KMS-11 (cell line): ENCODE measurements around the gene NUMA1.

Source experiments
- H2AFZ ChIP-seq: fragments of 200-600 bp; sonication (generic); 2 replicates; pipeline ENCODE4 v1.6.1; 2016; ENCODE audit warnings: antibody characterized with exemption, mixed run types, low read depth
- H3K27ac ChIP-seq: fragments of 200-600 bp; sonication (generic); 2 replicates; pipeline ENCODE4 v1.6.1; 2016; ENCODE audit warnings: mild to moderate bottlenecking, mixed run types
- H3K27me3 ChIP-seq: fragments of 200-600 bp; sonication (generic); 2 replicates; pipeline ENCODE4 v1.6.1; 2017; ENCODE audit warnings: mild to moderate bottlenecking, low read depth, mixed run types, moderate library complexity; ENCODE audit not compliant: insufficient read depth
- H3K36me3 ChIP-seq: fragments of 200-600 bp; sonication (generic); 2 replicates; pipeline ENCODE4 v1.6.1; 2017; ENCODE audit warnings: mild to moderate bottlenecking, mixed run types; ENCODE audit not compliant: insufficient read depth
- H3K4me1 ChIP-seq: fragments of 200-600 bp; sonication (generic); 2 replicates; pipeline ENCODE4 v1.6.1; 2016; ENCODE audit warnings: mild to moderate bottlenecking, low read depth, mixed run types; ENCODE audit not compliant: poor library complexity, severe bottlenecking
- H3K4me2 ChIP-seq: fragments of 200-600 bp; sonication (generic); 2 replicates; pipeline ENCODE4 v1.7.0; 2016; ENCODE audit warnings: mild to moderate bottlenecking, mixed run types
- H3K4me3 ChIP-seq: fragments of 200-600 bp; sonication (generic); IDR thresholded peaks from 2 replicates; pipeline ENCODE4 v1.6.1; 2017; ENCODE audit warnings: low read depth, low read length, mixed read lengths; ENCODE audit not compliant: insufficient read depth
- H3K79me2 ChIP-seq: fragments of 200-600 bp; sonication (generic); 2 replicates; pipeline ENCODE4 v1.6.1; 2016; ENCODE audit warnings: low read depth, mixed run types; ENCODE audit not compliant: insufficient read depth
- H3K9ac ChIP-seq: fragments of 200-600 bp; sonication (generic); 2 replicates; pipeline ENCODE4 v1.6.1; 2016; ENCODE audit warnings: mild to moderate bottlenecking, mixed run types
- H4K20me1 ChIP-seq: fragments of 200-600 bp; sonication (generic); 2 replicates; pipeline ENCODE4 v1.6.1; 2016; ENCODE audit warnings: mild to moderate bottlenecking, mixed run types; ENCODE audit not compliant: insufficient read depth
- CTCF ChIP-seq: fragments of 200-600 bp; sonication (generic); conservative IDR thresholded peaks from 2 replicates; pipeline ENCODE4 v1.6.1; 2017; ENCODE audit warnings: low read depth, mild to moderate bottlenecking, antibody characterized with exemption, low read length, moderate library complexity, mixed read lengths

NUMA1 gene

GRCh38 chr11:72125956-72126355, 45.6 kb upstream of the NUMA1 start:
- Histone ChIP-seq H3K79me2 (no peaks in the 10 kb centered on the region), H3K4me2 (no peak overlapping the region), H3K4me1 (no peaks in the 10 kb centered on the region), H3K27me3 (no peaks in the 10 kb centered on the region), H2AFZ (no peak overlapping the region), H3K36me3 (no peaks in the 10 kb centered on the region), H3K27ac (no peak overlapping the region), H4K20me1 (no peaks in the 10 kb centered on the region), H3K9ac (no peak overlapping the region), H3K4me3 (no peak overlapping the region)
- TF ChIP-seq CTCF: no peak

- H3K4me2 ChIP-seq: no peak overlapping the region
- no peak overlapping the region for H3K4me3 ChIP-seq
- no peaks in the 10 kb centered on the region for H3K27me3 ChIP-seq
- no peak overlapping the region for H2AFZ ChIP-seq
- H3K4me1 ChIP-seq: no peaks in the 10 kb centered on the region
- H3K27ac ChIP-seq: no peak overlapping the region
- H3K9ac ChIP-seq: no peak overlapping the region
- no peaks in the 10 kb centered on the region for H3K79me2 ChIP-seq
- no peaks in the 10 kb centered on the region for H3K36me3 ChIP-seq
- no peaks in the 10 kb centered on the region for H4K20me1 ChIP-seq
- TF ChIP-seq CTCF: no peak
These were observed 43.7 kb upstream of the NUMA1 start for GRCh38 chr11:72124046-72124445.

DNA sequence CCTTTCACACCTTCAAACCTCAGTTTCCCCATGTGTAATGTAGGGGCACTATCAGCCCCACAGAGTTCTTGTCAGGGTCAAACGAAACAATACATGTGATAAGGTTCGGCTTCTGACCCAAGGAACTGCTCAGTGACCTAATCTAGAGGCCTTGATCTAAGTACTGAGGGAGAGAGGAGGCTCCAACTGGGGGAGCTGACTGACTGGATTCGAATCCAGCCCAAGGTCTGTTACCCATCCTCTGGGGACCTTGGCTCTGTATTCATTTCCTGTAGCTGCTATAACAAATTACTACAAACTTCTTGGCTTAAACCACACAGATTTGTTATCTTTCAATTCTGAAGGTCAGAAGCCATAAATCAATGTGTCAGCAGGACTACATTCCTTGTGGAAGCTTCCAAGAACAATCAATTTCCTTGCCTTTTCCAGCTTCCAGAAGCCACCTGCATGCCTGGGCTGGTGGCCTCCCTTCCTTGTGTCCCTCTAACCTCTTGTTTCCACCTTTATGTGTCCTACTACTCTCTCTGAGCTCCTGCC, 42.8 kb upstream of the NUMA1 start:
- no peaks in the 10 kb centered on the region for H3K36me3 ChIP-seq
- no peak overlapping the region for H3K27ac ChIP-seq
- H3K4me2 ChIP-seq: no peak overlapping the region
- H3K9ac ChIP-seq: no peak overlapping the region
- H3K4me3 ChIP-seq: no peak overlapping the region
- no peak overlapping the region for H2AFZ ChIP-seq
- TF ChIP-seq CTCF: no peak
- no peaks in the 10 kb centered on the region for H3K4me1 ChIP-seq
- H4K20me1 ChIP-seq: no peaks in the 10 kb centered on the region
- no peaks in the 10 kb centered on the region for H3K79me2 ChIP-seq
- no peaks in the 10 kb centered on the region for H3K27me3 ChIP-seq

GRCh38 chr11:72122607-72123006, 42.3 kb upstream of the NUMA1 start:
- Histone ChIP-seq H3K27me3 (no peaks in the 10 kb centered on the region), H3K27ac (no peak overlapping the region), H3K36me3 (no peaks in the 10 kb centered on the region), H3K79me2 (no peaks in the 10 kb centered on the region), H3K4me1 (no peaks in the 10 kb centered on the region), H2AFZ (no peak overlapping the region), H3K9ac (no peak overlapping the region), H3K4me3 (no peak overlapping the region), H4K20me1 (no peaks in the 10 kb centered on the region), H3K4me2 (no peak overlapping the region)
- TF ChIP-seq CTCF: no peak

DNA sequence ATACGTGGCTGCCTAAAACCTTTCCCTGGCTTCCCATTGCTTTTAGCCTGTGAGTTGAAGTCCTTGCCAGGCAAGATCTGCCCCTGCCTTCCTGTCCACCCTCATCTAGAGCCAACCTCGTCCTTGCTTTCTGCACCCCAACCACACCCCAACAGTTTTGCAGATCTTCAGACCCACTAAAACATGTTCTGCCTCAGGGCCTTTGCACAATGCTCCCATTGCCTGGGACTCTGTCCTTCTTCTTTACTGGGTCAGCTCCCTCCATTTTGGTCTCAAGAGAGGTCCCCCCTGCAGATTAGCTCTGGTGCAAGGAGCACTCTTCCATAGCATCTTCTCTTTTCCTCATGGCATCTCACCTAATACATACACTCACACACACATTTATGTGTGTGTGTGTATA, 40.6 kb upstream of the NUMA1 start:
- Histone ChIP-seq H3K9ac (no peak overlapping the region), H3K79me2 (no peaks in the 10 kb centered on the region), H3K36me3 (no peaks in the 10 kb centered on the region), H3K27ac (no peak overlapping the region), H4K20me1 (no peaks in the 10 kb centered on the region), H3K4me3 (no peak overlapping the region), H3K4me1 (no peaks in the 10 kb centered on the region), H2AFZ (no peak overlapping the region), H3K27me3 (no peaks in the 10 kb centered on the region), H3K4me2 (no peak overlapping the region)
- TF ChIP-seq CTCF: no peak
